HepG2 (cell line): ENCODE measurements around the gene SLC38A1. TPM values are rescaled to one million over a fixed set of nuclear protein-coding genes. Genes with fewer than 3 reads are reported as not detected.

Source experiments
- ATAC-seq: fragments of 200-7000 bp; cut with Tn5 transposase; 3 replicates; pipeline ENCODE4 v1.9.1; 2020; ENCODE audit warnings: mild to moderate bottlenecking, moderate library complexity
- BruUV-seq: library from RNA; stranded (reverse); fragments of 400-500 nt; replicated peaks from 2 replicates; lab custom pipeline; 2021; lab: Mats Ljungman, UMichigan
- CTCF ChIA-PET: fragments of 300-600 bp; formaldehyde crosslinking; extraction: SDS; loops from one replicate; lab custom pipeline; 2021; ENCODE audit warnings: low total read pairs, inconsistent platforms, low intra/inter-chr PET ratio; lab: Yijun Ruan, JAX
- POLR2A ChIA-PET: fragments of 350-600 bp; sonication (Branson Sonifier 250); formaldehyde crosslinking; loops from one replicate; lab custom pipeline; 2020; ENCODE audit warnings: antibody characterized with exemption, inconsistent platforms; lab: Yijun Ruan, JAX
- DNase-seq: peaks from one replicate; pipeline ENCODE4 v3.0.0-alpha.2; 2015; ENCODE audit warnings: low spot score
- FAIRE-seq: peaks from 3 replicates; lab custom pipeline; 2011; peaks lifted over from hg19 to GRCh38; lab: Jason Lieb, UNC
- H2AFZ ChIP-seq: one replicate; pipeline ENCODE4 v1.6.1; 2011; ENCODE audit warnings: low read length, inconsistent platforms
- H3K27ac ChIP-seq: fragments of 300-600 bp; 3 replicates; pipeline ENCODE4 v1.8.0; 2011; ENCODE audit warnings: mixed run types, mild to moderate bottlenecking, mixed read lengths, low read length, inconsistent platforms; ENCODE audit not compliant: insufficient read depth; ENCODE audit errors: extremely low read length
- H3K27me3 ChIP-seq, 2 experiments: fragments of 200-600 bp in 1 of 2; 2 replicates in 1 of 2; 3 replicates in 1 of 2; pipeline versions ENCODE4 v1.6.0 to v1.8.0; 2011; ENCODE audit warnings: low read length in 2 of 2, mild to moderate bottlenecking in 2 of 2, moderate library complexity in 2 of 2, inconsistent platforms in 1 of 2; ENCODE audit not compliant: insufficient read depth in 2 of 2, control insufficient read depth in 1 of 2
- H3K36me3 ChIP-seq, 2 experiments: fragments of 200-600 bp in 1 of 2; replicated peaks in 1 of 2; 2 replicates in 1 of 2; 3 replicates in 1 of 2; pipeline versions ENCODE4 v1.5.1 to v1.8.0; 2011; ENCODE audit warnings: low read length in 2 of 2, inconsistent platforms in 1 of 2; ENCODE audit not compliant: insufficient read depth in 2 of 2, control insufficient read depth in 1 of 2
- H3K4me1 ChIP-seq: 2 replicates; pipeline ENCODE4 v1.5.1; 2012; ENCODE audit warnings: low read length, inconsistent platforms; ENCODE audit not compliant: insufficient read depth
- H3K4me2 ChIP-seq: 2 replicates; pipeline ENCODE4 v1.6.0; 2011; ENCODE audit warnings: low read depth, low read length, inconsistent platforms
- H3K4me3 ChIP-seq, 3 experiments: fragments of 200-600 bp in 1 of 3; sonication (generic), shearing (Covaris generic) in 1 of 3; replicated peaks in 1 of 3; 2 replicates each; pipeline ENCODE4 v1.5.1; 2011 to 2016; ENCODE audit warnings: low read length in 3 of 3, inconsistent platforms in 2 of 3, low read depth in 2 of 3, mild to moderate bottlenecking in 2 of 3, control low read depth in 1 of 3, mixed read lengths in 1 of 3; ENCODE audit not compliant: insufficient read depth in 1 of 3
- H3K79me2 ChIP-seq: one replicate; pipeline ENCODE4 v1.6.1; 2011; ENCODE audit warnings: low read length, inconsistent platforms; ENCODE audit not compliant: insufficient read depth
- H3K9ac ChIP-seq: 2 replicates; pipeline ENCODE4 v1.6.0; 2011; ENCODE audit warnings: mild to moderate bottlenecking, low read depth, low read length, inconsistent platforms; ENCODE audit not compliant: insufficient read depth
- H3K9me3 ChIP-seq: 2 replicates; pipeline ENCODE4 v1.5.1; 2012; ENCODE audit warnings: mild to moderate bottlenecking, low read length
- H4K20me1 ChIP-seq: 2 replicates; pipeline ENCODE4 v1.6.0; 2011; ENCODE audit warnings: inconsistent platforms, mild to moderate bottlenecking, low read length, moderate library complexity; ENCODE audit not compliant: insufficient read depth
- ADNP ChIP-seq: sonication (generic); formaldehyde crosslinking; IDR thresholded peaks from 2 replicates; pipeline ENCODE4 v1.4.0; 2020; ENCODE audit warnings: missing genetic modification reagents
- EEA1 ChIP-seq: sonication (generic); formaldehyde crosslinking; IDR thresholded peaks from 2 replicates; pipeline ENCODE4 v1.5.1; 2020; ENCODE audit warnings: mild to moderate bottlenecking, missing genetic modification reagents, borderline replicate concordance
- KLF11 ChIP-seq: IDR thresholded peaks from 2 replicates; pipeline ENCODE4 v1.6.1; 2016; ENCODE audit warnings: missing compliant biosample characterization
- RAD51 ChIP-seq: fragments of 450-650 bp; IDR thresholded peaks from 2 replicates; pipeline ENCODE4 v1.6.1; 2016; ENCODE audit warnings: borderline replicate concordance
- RFX1 ChIP-seq: fragments of 450-650 bp; IDR thresholded peaks from 2 replicates; pipeline ENCODE4 v1.6.1; 2017
- ZNF629 ChIP-seq: sonication (generic); formaldehyde crosslinking; conservative IDR thresholded peaks from 2 replicates; pipeline ENCODE4 v1.5.0; 2020; ENCODE audit warnings: missing genetic modification reagents
- ZNF652 ChIP-seq: IDR thresholded peaks from 2 replicates; pipeline ENCODE4 v1.6.1; 2016; ENCODE audit warnings: low read depth, borderline replicate concordance
- WGBS: methylation state at CpG from one replicate; pipeline ENCODE4 v1.1.6; 2017; ENCODE audit warnings: low lambda C conversion rate; 5-methylcytosine and 5-hydroxymethylcytosine counted together
- in situ Hi-C: cut with HindIII; loops from 2 replicates; pipeline ENCODE4 v1.10.0; 2017; ENCODE audit warnings: low pct_unique_long_range_greater_than_20kb; ENCODE audit not compliant: extremely low pct_ligation_motif_present
- intact Hi-C: fragments of 100-400 bp; cut with micrococcal nuclease; formaldehyde crosslinking; loops from one replicate; pipeline ENCODE4 v1.10.0; 2022; ENCODE audit not compliant: unreplicated experiment
- polyA plus RNA-seq, 8 experiments: library from polyadenylated mRNA; depleted of rRNA in 3 of 8; stranded (reverse) in 7 of 8; unstranded in 1 of 8; fragments of >200 nt; fragmentation: Illumina TruSeq in 4 of 8; extraction: Trizol in 4 of 8; gene quantifications; 2 replicates each; pipeline versions ENCODE4 v1.2.1 to v1.2.3, GENCODE V29; 2011 to 2016; ENCODE audit warnings: low read depth in 4 of 8, missing spikeins in 1 of 8, mixed read lengths in 1 of 8; ENCODE audit not compliant: insufficient read depth in 1 of 8
- total RNA-seq, 5 experiments: library from RNA; depleted of rRNA; stranded (reverse); fragments of >200 nt; fragmentation: Illumina TruSeq; extraction: Trizol; gene quantifications; 2 replicates each; pipeline ENCODE4 v1.2.3, GENCODE V29; 2016; ENCODE audit warnings: low read depth in 1 of 5
- TF ChIP-seq, protein P1 (sequence below): sonication (generic); formaldehyde crosslinking; IDR thresholded peaks from 2 replicates; pipeline ENCODE4 v1.4.0; 2020; ENCODE audit warnings: low read depth, missing genetic modification reagents

The SLC38A1 gene
- total and polyA plus RNA-seq, 2 of the 13 experiments (the other 11 are each of a cell fraction or from before 2014, with no cell fraction given) = 47.0 to 50.6 TPM

DNA sequence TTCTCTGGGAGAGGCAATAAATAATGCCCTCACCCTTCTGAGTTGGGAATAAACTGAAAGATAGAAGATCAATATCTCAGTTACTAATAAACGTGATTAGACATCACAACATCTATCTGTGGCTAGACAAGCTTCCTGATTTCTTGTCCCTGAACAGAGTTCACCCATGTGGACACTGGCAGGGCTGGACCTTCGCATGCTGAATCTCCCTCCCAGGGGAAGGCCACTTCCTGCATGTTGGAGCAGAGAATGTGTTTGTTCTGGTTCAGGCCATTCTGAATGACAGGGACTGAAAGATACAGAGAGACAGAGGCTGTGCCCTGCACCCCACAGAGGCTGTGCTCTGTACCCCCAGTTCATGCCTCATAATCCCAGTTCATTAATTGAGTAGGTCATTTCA, 132.6 kb downstream of the SLC38A1 start (continued):
- TF ChIP-seq EEA1 (no peak), KLF11 (CRISPR knock-in tag) (no peak), ZNF652 (CRISPR knock-in tag) (no peak)
- TF ChIP-seq, all 625 proteins: peak for 0

DNA sequence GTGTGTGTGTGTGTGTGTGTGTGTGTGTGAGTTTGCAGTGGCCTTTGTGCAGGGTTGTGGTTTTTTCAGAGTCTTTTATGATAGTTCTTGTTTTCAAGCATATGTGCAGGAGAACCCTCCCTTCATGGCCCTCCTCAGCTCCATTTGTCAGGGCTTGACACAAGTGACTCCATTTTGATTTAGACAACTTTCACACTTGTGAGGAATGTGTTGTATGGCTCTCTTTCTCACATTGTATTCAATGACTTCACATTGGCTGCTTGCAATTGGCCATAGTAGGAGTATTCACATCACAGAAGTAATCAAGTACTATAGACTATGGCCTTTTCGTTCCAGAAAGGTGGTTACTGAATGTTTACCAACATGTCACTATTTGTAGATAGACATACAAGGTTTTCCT, 133.1 kb downstream of the SLC38A1 start:
- no peak overlapping the region for H3K4me2 ChIP-seq
- peaks cover 0 to 4% of the 10 kb centered on the region in 2 experiments; a peak in 1 of 5 replicates for H3K27me3 ChIP-seq
- H2AFZ ChIP-seq = no peak overlapping the region
- H3K79me2 ChIP-seq = no peaks in the 10 kb centered on the region
- H3K36me3 ChIP-seq = no peaks in the 10 kb centered on the region
- no peaks in the 10 kb centered on the region for H3K9me3 ChIP-seq
- FAIRE-seq (no peak), ATAC-seq (no peak), DNase-seq (no peak)
- 5% methylated on average over 1 of the region's 1 CpG for WGBS
- POLR2A ChIA-PET = no interaction called here
- no peak overlapping the region for H3K9ac ChIP-seq
- intact Hi-C loops (no loop called here), in situ Hi-C loops (no loop called here)
- no peak for TF ChIP-seq ADNP (CRISPR knock-in tag)
- TF ChIP-seq RAD51 = no peak
- TF ChIP-seq, protein P1, sequence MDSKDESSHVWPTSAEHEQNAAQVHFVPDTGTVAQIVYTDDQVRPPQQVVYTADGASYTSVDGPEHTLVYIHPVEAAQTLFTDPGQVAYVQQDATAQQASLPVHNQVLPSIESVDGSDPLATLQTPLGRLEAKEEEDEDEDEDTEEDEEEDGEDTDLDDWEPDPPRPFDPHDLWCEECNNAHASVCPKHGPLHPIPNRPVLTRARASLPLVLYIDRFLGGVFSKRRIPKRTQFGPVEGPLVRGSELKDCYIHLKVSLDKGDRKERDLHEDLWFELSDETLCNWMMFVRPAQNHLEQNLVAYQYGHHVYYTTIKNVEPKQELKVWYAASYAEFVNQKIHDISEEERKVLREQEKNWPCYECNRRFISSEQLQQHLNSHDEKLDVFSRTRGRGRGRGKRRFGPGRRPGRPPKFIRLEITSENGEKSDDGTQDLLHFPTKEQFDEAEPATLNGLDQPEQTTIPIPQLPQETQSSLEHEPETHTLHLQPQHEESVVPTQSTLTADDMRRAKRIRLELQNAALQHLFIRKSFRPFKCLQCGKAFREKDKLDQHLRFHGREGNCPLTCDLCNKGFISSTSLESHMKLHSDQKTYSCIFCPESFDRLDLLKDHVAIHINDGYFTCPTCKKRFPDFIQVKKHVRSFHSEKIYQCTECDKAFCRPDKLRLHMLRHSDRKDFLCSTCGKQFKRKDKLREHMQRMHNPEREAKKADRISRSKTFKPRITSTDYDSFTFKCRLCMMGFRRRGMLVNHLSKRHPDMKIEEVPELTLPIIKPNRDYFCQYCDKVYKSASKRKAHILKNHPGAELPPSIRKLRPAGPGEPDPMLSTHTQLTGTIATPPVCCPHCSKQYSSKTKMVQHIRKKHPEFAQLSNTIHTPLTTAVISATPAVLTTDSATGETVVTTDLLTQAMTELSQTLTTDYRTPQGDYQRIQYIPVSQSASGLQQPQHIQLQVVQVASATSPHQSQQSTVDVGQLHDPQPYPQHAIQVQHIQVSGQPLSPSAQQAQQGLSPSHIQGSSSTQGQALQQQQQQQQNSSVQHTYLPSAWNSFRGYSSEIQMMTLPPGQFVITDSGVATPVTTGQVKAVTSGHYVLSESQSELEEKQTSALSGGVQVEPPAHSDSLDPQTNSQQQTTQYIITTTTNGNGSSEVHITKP (CRISPR knock-in tag) = no peak
- no peak for TF ChIP-seq ZNF629 (CRISPR knock-in tag)
- TF ChIP-seq RFX1 = no peak
- H3K27ac ChIP-seq = no peak overlapping the region
- H3K4me3 ChIP-seq = no peak overlapping the region
- no TSS peak for BruUV-seq
- no peaks in the 10 kb centered on the region for H3K4me1 ChIP-seq
- CTCF ChIA-PET = no interaction called here
- H4K20me1 ChIP-seq = no peaks in the 10 kb centered on the region
